Nephron (organoid): ENCODE results near the gene IFNK.
A peak's percentile ranks its signal among the peaks of the same experiment; 100 is the strongest.

ENCODE experiments used
- H3K27ac Mint-ChIP-seq, 3 experiments: 2 replicates each; pipeline ENCODE4 v1.8.0; 2020; ENCODE audit warnings: mixed read lengths in 3 of 3, mild to moderate bottlenecking in 2 of 3, moderate library complexity in 1 of 3
- H3K27me3 Mint-ChIP-seq: 2 replicates; pipeline ENCODE4 v1.8.0; 2021; ENCODE audit warnings: low read depth, mild to moderate bottlenecking, moderate library complexity, mixed read lengths
- H3K36me3 Mint-ChIP-seq: 2 replicates; pipeline ENCODE4 v1.8.0; 2020; ENCODE audit warnings: low read depth, mixed read lengths
- H3K4me1 Mint-ChIP-seq: 2 replicates; pipeline ENCODE4 v1.8.0; 2020; ENCODE audit warnings: mixed read lengths
- H3K4me3 Mint-ChIP-seq, 3 experiments: 2 replicates each; pipeline ENCODE4 v1.8.0; 2020; ENCODE audit warnings: mild to moderate bottlenecking in 3 of 3, mixed read lengths in 3 of 3, moderate library complexity in 2 of 3
- H3K9me3 Mint-ChIP-seq: 2 replicates; pipeline ENCODE4 v1.8.0; 2020; ENCODE audit warnings: mixed read lengths
- TF ChIP-seq, protein P1 (sequence below), 3 experiments: fragments of 200-600 bp; sonication (generic); IDR thresholded peaks; one replicate each; pipeline ENCODE4 v1.5.0; 2021; ENCODE audit warnings: antibody characterized with exemption in 3 of 3; ENCODE audit not compliant: unreplicated experiment in 3 of 3

Gene IFNK

DNA sequence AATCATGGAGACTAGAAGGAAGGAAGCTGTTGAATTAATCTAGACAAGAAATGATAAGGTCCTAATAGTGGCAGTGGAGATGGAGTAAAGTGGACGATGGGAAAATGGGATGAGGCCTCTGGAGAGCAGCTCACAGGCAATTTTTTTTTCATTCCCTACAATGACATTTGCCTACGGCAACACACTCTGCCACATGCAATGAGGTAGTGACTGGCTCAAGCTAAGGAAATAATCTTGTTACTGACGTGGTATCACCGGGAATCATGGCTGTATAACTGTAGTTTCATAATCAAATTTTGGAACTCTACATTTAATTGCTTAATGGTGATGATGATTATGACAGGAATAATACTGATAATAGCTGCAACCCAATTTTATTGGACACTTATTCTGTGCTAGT, 17.6 kb downstream of the IFNK start:
- Mint-ChIP-seq H3K9me3 (no peaks in the 10 kb centered on the region), H3K4me3 (no peak overlapping the region), H3K27ac (no peak overlapping the region), H3K27me3 (no peaks in the 10 kb centered on the region), H3K36me3 (peaks cover 33% of the 10 kb centered on the region), H3K4me1 (peaks cover 47% of the 10 kb centered on the region)
- TF ChIP-seq, protein P1, sequence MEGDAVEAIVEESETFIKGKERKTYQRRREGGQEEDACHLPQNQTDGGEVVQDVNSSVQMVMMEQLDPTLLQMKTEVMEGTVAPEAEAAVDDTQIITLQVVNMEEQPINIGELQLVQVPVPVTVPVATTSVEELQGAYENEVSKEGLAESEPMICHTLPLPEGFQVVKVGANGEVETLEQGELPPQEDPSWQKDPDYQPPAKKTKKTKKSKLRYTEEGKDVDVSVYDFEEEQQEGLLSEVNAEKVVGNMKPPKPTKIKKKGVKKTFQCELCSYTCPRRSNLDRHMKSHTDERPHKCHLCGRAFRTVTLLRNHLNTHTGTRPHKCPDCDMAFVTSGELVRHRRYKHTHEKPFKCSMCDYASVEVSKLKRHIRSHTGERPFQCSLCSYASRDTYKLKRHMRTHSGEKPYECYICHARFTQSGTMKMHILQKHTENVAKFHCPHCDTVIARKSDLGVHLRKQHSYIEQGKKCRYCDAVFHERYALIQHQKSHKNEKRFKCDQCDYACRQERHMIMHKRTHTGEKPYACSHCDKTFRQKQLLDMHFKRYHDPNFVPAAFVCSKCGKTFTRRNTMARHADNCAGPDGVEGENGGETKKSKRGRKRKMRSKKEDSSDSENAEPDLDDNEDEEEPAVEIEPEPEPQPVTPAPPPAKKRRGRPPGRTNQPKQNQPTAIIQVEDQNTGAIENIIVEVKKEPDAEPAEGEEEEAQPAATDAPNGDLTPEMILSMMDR (IDR thresholded peaks at IDR 0.05; ENCODE audit: unreplicated experiment in 3 of 3) = no peak

DNA sequence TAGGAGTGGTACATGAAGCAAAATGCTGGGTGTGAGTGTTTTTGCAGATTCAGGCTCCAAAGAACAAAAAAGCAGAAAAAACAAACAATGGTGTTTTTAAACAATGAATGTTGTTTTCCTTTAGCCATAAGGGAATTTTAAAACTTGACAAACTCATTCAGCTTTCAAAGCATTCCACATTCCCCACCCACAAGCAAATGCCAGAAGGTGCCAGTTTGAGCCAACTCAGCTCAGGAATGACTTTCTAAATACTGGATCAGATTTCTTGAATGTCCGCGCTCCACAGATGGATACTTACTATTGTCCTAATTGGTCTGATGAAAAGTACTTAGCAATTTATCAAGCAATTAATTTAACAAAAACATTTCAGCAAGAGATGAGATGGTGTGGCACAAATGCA, 18.4 kb downstream of the IFNK start:
- peak overlapping the region in 2 of 3 experiments; percentile 25 to 39 for H3K27ac Mint-ChIP-seq
- peaks cover 39% of the 10 kb centered on the region for H3K4me1 Mint-ChIP-seq
- TF ChIP-seq, protein P1 (IDR thresholded peaks at IDR 0.05; ENCODE audit: unreplicated experiment in 3 of 3) = no peak
- H3K9me3 Mint-ChIP-seq = no peaks in the 10 kb centered on the region
- peaks cover 33% of the 10 kb centered on the region for H3K36me3 Mint-ChIP-seq
- H3K27me3 Mint-ChIP-seq = no peaks in the 10 kb centered on the region
- no peak overlapping the region for H3K4me3 Mint-ChIP-seq

DNA sequence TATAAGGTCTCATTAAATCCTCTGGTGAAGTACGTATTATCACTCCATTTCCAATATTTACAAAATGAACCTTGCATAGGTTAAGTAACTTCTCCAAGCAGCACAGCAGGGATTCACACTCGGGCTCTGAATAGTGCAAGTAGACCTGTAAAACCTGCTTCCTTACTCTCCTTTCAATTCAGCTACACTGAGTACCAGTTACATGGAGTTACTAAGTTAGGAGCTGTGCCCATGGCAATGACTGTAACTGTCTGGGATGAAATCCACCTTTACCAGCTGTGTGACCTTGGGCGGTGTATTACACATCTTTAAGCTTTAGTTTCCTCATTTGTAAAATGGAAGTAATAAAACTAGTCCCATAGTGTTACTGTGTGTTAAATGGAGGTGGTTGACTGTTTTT, 21.4 kb downstream of the IFNK start:
- Mint-ChIP-seq H3K4me3 (no peak overlapping the region), H3K4me1 (peaks cover 25% of the 10 kb centered on the region), H3K27me3 (no peaks in the 10 kb centered on the region), H3K36me3 (peaks cover 33% of the 10 kb centered on the region), H3K27ac (no peak overlapping the region), H3K9me3 (no peaks in the 10 kb centered on the region)
- TF ChIP-seq, protein P1 (IDR thresholded peaks at IDR 0.05; ENCODE audit: unreplicated experiment in 3 of 3) = no peak

DNA sequence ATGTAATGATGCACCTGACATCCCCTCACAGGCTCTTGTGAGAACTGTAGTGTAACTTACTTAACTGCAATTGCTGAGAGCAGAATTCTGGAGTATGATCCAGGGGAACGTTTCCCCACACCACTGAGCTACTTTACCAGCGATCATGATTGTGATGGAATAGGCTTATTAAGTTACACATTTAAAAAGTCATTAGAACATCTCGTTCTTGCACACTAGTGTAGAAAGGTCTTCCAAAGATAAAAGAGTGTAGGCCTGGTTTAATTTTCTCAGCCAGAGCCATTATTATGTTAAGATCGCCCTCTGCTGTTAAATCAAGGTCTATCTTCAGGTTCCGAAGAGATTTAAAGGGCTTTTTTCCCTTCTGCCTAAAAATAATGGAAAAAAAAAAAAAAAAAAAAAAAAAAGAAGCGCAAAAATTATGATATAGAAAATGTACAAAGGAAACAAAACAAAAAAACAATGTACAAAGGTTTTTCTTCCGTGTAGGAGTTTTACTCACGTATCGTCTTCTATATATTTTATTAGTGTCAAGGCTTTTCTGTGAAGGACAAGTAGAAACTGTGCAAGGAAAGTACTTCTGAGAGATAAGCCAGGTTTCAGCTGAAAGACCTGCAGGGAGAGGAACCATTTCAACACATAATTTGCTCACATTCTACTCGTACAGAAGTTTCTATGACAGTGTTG, 24.1 kb downstream of the IFNK start:
- Mint-ChIP-seq H3K27ac (peak overlapping the region in 2 of 3 experiments; percentile 32 to 90), H3K4me1 (peaks cover 11% of the 10 kb centered on the region), H3K27me3 (no peaks in the 10 kb centered on the region), H3K9me3 (no peaks in the 10 kb centered on the region), H3K4me3 (no peak overlapping the region), H3K36me3 (peaks cover 33% of the 10 kb centered on the region)
- TF ChIP-seq, protein P1 (IDR thresholded peaks at IDR 0.05; ENCODE audit: unreplicated experiment in 3 of 3) = peak; percentile 58 to 71 (median 62)

DNA sequence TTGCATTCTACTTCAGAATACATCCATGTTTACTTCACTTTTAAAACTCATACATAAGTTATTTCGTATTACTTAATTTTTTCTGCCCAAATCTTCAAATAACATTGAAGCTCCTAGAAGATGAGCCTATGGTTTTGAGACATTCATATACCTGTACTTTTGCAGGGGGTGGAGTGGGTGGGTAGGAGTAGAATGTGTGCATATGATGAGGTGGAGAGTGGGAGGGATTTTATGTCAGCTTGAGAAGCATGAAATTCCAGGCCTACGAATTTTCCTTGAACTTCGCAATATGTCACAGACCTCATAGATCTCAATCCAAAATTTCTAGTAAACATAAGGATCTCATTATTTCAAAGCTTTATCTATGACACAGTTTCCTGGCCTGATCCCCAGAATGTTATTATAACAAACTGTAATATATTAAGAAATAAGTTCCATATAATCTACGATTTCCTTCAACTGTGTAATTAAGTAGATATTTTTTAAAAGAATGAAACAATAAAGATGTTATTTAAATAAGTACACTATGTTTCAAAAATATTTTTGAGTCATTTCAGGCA, 25.2 kb downstream of the IFNK start:
- no peaks in the 10 kb centered on the region for H3K27me3 Mint-ChIP-seq
- peak overlapping the region; percentile 83 to 93 (median 90) for H3K27ac Mint-ChIP-seq
- H3K36me3 Mint-ChIP-seq = peaks cover 40% of the 10 kb centered on the region
- no peak overlapping the region for H3K4me3 Mint-ChIP-seq
- peaks cover 11% of the 10 kb centered on the region for H3K4me1 Mint-ChIP-seq
- TF ChIP-seq, protein P1 (IDR thresholded peaks at IDR 0.05; ENCODE audit: unreplicated experiment in 3 of 3) = no peak
- H3K9me3 Mint-ChIP-seq = no peaks in the 10 kb centered on the region

DNA sequence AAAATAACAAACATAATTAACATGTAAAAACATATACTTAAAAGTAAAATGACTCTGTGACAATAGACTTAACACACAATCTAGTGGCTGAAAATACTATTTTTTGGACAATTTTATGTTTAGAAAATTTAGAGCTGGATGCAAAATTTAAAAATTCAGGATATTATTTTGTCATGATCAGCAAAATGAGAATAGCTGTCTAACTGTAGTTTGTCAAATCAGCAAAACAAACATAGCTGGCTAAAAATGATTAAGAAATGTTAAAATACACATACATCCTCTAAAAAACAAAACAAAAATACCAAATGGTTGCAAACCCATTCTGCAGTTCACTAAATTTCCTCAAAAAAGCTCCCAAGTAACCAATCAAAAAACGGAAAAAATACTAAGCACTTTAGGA, 30.6 kb downstream of the IFNK start:
- Mint-ChIP-seq H3K4me3 (no peak overlapping the region), H3K27me3 (no peaks in the 10 kb centered on the region), H3K9me3 (no peaks in the 10 kb centered on the region), H3K36me3 (peaks cover 40% of the 10 kb centered on the region), H3K27ac (no peak overlapping the region), H3K4me1 (no peaks in the 10 kb centered on the region)
- TF ChIP-seq, protein P1 (IDR thresholded peaks at IDR 0.05; ENCODE audit: unreplicated experiment in 3 of 3) = no peak
